ENCODE results near the gene HOXB1. TPM values are rescaled to one million over a fixed set of nuclear protein-coding genes. Genes with fewer than 3 reads are reported as not detected.

Gene HOXB1
- total RNA-seq, 1 donor from 2014 or later = not detected

- no peak for TF ChIP-seq CTCF (IDR thresholded peaks at IDR 0.05)
- no peak for DNase-seq (ENCODE audit: extremely low spot score, unreplicated experiment)
- Mint-ChIP-seq H3K36me3 (ENCODE audit: unreplicated experiment) (peaks cover under 1% of the 10 kb centered on the region), H3K4me1 (ENCODE audit: unreplicated experiment) (peaks cover 3% of the 10 kb centered on the region), H3K4me3 (ENCODE audit: unreplicated experiment) (no peak within 1 kb of the TSS), H3K27me3 (ENCODE audit: unreplicated experiment) (peaks cover 88% of the 10 kb centered on the region), H3K9me3 (ENCODE audit: unreplicated experiment) (no peaks in the 10 kb centered on the region), H3K27ac (ENCODE audit: unreplicated experiment) (no peak within 1 kb of the TSS)
Observed at GRCh38 chr17:48577946-48578615, 47.3 kb upstream of the HOXB1 start, which contains the start of gene HOXB4. HOXB4 (minus strand) TSS chr17:48578350; CDS start chr17:48578319, 31 bp downstream.

GRCh38 chr17:48577330-48577945 lies 46.6 kb upstream of the HOXB1 start:
- Mint-ChIP-seq H3K27ac (ENCODE audit: unreplicated experiment) (no peak overlapping the region), H3K27me3 (ENCODE audit: unreplicated experiment) (peaks cover 88% of the 10 kb centered on the region), H3K36me3 (ENCODE audit: unreplicated experiment) (no peaks in the 10 kb centered on the region), H3K4me3 (ENCODE audit: unreplicated experiment) (no peak overlapping the region), H3K4me1 (ENCODE audit: unreplicated experiment) (peaks cover 3% of the 10 kb centered on the region), H3K9me3 (ENCODE audit: unreplicated experiment) (no peaks in the 10 kb centered on the region)
- DNase-seq (ENCODE audit: extremely low spot score, unreplicated experiment) = no peak
- TF ChIP-seq CTCF (IDR thresholded peaks at IDR 0.05) = no peak

- DNase-seq (ENCODE audit: extremely low spot score, unreplicated experiment) = no peak
- Mint-ChIP-seq H3K4me3 (ENCODE audit: unreplicated experiment) (no peak overlapping the region), H3K27me3 (ENCODE audit: unreplicated experiment) (peaks cover 91% of the 10 kb centered on the region), H3K9me3 (ENCODE audit: unreplicated experiment) (no peaks in the 10 kb centered on the region), H3K4me1 (ENCODE audit: unreplicated experiment) (no peaks in the 10 kb centered on the region), H3K27ac (ENCODE audit: unreplicated experiment) (no peak overlapping the region), H3K36me3 (ENCODE audit: unreplicated experiment) (no peaks in the 10 kb centered on the region)
- no peak for TF ChIP-seq CTCF (IDR thresholded peaks at IDR 0.05)
Observed at GRCh38 chr17:48576479-48577309, 45.9 kb upstream of the HOXB1 start.

- Mint-ChIP-seq H3K36me3 (ENCODE audit: unreplicated experiment) (no peaks in the 10 kb centered on the region), H3K9me3 (ENCODE audit: unreplicated experiment) (no peaks in the 10 kb centered on the region), H3K27ac (ENCODE audit: unreplicated experiment) (no peak overlapping the region), H3K27me3 (ENCODE audit: unreplicated experiment) (peaks cover 91% of the 10 kb centered on the region), H3K4me3 (ENCODE audit: unreplicated experiment) (no peak overlapping the region), H3K4me1 (ENCODE audit: unreplicated experiment) (no peaks in the 10 kb centered on the region)
- no peak for TF ChIP-seq CTCF (IDR thresholded peaks at IDR 0.05)
- DNase-seq (ENCODE audit: extremely low spot score, unreplicated experiment) = no peak
Observed at GRCh38 chr17:48575673-48576478, 45.1 kb upstream of the HOXB1 start.

Data from osteocyte (in vitro differentiated cells).